ELR (cell line): Measurements from ENCODE around the gene IL12RB1.
"Not testable (repeated sequence)": the region's sequence is repeated elsewhere in the genome, so short reads cannot be mapped to it uniquely, and the experiment has no call there.

Experiments
- DNase-seq: peaks from one replicate; pipeline ENCODE4 v3.0.0-alpha.2; 2015; ENCODE audit warnings: low read depth

Gene IL12RB1

DNA sequence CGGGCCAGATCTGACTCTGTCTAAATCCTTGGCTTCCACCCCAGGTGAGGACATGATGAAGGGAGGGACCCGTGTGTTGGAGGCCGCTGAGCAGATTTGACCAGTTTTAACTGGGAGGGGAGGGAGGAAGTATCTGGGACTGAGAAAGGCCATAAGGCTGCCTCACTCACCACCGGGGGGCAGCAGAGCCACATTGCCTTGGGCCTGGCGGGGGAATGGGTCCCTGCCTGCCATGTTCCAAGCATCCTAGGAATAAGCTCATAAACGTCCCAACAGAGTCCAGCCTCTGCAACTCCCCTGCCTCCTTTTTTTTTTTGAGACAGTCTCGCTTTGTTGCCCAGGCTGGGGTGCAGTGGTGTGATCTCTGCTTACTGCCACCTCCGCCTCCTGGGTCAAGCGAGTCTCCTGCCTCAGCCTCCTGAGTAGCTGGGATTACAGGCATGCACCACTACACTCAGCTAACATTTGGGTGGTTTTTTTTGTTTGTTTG, 26.3 kb upstream of the IL12RB1 start:
- DNase-seq = peak; percentile 86

DNA sequence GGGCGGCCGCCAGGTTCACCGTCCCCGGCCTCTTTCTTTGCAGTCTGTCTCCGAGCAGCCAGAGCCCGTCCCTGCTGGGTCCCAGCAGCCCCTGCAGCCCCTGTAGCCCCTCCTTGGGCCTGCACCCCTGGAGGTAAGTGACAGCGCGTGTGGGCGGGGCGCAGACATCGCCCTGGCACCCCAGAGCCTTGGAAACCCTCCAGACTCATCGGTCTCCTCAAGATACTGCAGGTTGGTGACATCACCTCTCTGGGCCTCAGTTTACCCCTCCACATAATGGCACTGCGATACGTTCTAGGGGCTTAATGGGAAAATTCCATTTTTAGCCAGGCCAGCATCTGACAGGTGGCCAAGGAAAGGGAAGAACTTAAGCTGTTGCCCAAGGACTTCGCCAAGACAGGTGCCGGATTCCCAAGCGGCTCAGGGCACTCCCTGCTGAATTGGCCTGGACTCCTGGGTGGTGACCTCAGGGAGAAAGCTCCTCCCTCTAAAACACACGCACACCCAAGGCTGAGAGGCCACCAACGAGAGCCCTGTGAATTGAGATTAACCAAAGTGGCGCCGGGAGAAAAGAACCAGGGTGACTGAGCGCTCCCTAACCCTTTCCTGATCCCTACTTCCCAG, 24.0 kb upstream of the IL12RB1 start:
- DNase-seq = no peak

GRCh38 chr19:18109733-18110608, 23.2 kb upstream of the IL12RB1 start:
- peak; percentile 43 for DNase-seq

DNA sequence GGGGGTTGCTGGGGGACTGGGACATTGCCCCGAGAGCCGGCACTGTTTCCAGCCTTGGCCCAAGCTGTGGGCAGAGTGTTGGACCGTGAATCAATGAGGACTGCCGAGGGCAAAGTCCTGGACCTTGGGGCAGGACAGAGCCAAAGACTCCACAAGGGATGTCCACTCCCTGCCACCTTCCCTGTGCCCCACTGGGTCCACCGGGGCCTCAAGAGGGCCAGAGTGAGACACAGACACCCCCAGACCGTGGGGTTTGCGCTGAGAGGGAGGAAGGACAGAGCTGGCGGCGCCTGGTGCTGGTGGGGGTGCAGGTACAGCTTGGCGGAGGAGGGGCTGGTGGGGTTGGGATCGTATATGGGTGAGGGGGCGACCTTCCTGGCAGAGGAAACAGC, 22.6 kb upstream of the IL12RB1 start:
- no peak for DNase-seq

DNA sequence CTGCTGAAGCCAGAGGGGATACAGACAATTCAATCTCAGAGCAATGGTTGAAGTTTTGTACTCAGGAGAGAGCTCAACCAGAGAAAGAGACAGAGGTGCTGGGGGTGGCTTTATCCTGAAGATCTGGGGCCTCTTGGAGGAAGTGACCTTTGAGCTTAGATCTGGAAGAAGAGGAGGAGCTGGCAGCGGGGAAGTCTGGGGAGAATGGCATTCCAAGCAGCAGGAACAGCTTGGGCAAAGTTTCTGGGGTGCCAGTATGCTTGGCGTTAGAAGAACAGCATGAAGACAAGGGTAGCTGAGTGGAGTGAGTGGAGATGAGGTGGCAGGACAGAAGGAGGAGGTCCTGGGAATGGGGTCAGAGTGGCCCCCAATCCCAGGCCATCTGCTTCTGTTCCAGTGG, 22.2 kb upstream of the IL12RB1 start:
- no peak for DNase-seq

- no peak for DNase-seq
Measured at GRCh38 chr19:18107235-18107634, 20.5 kb upstream of the IL12RB1 start.

GRCh38 chr19:18105259-18105658, 18.5 kb upstream of the IL12RB1 start:
- DNase-seq = not testable (repeated sequence)

- DNase-seq = no peak
Measured at GRCh38 chr19:18104793-18105131, 18.0 kb upstream of the IL12RB1 start.

- no peak for DNase-seq
Measured at GRCh38 chr19:18102916-18103542, 16.3 kb upstream of the IL12RB1 start.

DNA sequence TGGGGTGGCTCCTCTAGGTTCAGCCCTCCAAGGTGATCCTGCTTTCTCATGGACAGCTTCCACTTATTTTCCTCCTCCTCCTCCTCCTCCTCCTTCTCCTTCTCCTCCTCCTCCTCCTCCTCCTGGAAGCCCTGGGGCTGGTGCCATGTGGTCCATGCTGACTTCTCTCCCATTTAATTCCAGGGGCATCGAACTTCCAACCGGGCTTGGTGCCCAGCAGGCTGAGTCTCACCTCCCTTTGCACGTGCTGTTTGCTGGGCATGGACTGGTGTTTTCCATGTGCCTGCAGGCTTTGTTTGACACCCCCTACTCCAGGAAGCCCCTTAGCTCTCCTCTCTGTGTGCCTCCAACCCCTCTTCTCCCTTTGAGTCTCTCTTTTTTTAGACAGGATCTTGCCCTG, 14.5 kb upstream of the IL12RB1 start:
- DNase-seq = no peak

GRCh38 chr19:18100710-18101109, 14.0 kb upstream of the IL12RB1 start:
- DNase-seq = no peak

DNA sequence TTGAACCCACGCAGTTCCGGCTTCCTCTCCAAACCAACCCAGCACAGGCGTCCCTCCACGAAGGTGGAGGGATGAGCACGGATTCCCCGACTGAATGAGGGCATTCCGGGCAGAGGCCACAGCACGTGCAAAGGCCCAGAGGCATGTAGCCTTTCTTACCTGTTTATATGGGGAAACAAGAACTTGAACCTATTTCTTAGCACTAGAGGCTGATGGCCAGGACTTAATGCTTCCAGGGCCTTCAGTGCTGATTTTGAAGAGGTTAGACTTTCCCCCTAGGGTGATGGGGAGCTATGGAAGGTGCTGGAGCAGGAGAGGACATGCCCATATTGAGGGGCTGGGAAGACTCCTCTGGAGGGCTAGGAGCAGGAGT, 12.9 kb upstream of the IL12RB1 start:
- no peak for DNase-seq

- no peak for DNase-seq
Measured at GRCh38 chr19:18098891-18099622, 12.3 kb upstream of the IL12RB1 start.

- no peak for DNase-seq
Measured at GRCh38 chr19:18097993-18098890, 11.5 kb upstream of the IL12RB1 start.

- DNase-seq = peak; percentile 74
Measured at GRCh38 chr19:18097217-18097992, 10.7 kb upstream of the IL12RB1 start, which contains the start of gene MAST3. MAST3 (plus strand) TSS chr19:18097778; CDS start chr19:18097793, 15 bp downstream.

GRCh38 chr19:18096258-18096657, 9.5 kb upstream of the IL12RB1 start:
- DNase-seq = no peak

- peak; percentile 68 for DNase-seq
Measured at GRCh38 chr19:18093439-18094161, 6.9 kb upstream of the IL12RB1 start.

GRCh38 chr19:18091217-18091608, 4.5 kb upstream of the IL12RB1 start:
- no peak for DNase-seq

DNA sequence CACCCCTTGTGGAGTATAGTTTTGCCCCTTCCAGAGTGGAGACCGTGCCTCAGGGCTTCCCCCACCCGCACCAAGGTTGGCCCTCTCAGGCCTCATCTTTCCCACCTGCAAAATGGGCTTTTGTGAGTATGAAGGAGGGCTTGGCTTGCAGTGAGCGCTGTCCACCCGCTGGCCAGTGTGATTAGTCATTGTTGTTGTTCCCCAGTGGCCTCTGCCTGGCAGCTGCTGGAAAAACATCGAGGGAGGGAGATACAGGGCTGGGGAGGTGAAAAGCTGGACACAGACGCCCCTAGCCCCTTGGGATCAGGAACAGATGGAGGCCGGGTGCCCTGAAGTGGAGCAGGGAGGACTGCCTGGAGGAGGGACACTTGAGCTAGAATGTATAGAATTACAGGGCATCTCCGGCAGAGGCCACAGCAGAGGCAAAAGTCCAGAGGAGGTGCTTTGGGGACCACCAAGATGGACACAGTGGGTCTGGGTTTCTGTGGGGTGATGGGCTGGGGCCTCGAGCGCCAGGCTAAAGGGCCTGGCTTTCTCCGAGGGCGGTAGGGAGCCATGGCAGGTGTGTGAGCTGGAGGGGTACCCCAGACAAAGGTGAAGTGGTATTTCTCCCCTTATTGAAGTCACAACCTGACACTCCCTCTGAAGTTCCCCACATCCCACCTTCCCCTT, 3.9 kb upstream of the IL12RB1 start:
- DNase-seq = peak; percentile 19
